ENCODE data around the gene ARMH4.

- TF ChIP-seq, protein P1, sequence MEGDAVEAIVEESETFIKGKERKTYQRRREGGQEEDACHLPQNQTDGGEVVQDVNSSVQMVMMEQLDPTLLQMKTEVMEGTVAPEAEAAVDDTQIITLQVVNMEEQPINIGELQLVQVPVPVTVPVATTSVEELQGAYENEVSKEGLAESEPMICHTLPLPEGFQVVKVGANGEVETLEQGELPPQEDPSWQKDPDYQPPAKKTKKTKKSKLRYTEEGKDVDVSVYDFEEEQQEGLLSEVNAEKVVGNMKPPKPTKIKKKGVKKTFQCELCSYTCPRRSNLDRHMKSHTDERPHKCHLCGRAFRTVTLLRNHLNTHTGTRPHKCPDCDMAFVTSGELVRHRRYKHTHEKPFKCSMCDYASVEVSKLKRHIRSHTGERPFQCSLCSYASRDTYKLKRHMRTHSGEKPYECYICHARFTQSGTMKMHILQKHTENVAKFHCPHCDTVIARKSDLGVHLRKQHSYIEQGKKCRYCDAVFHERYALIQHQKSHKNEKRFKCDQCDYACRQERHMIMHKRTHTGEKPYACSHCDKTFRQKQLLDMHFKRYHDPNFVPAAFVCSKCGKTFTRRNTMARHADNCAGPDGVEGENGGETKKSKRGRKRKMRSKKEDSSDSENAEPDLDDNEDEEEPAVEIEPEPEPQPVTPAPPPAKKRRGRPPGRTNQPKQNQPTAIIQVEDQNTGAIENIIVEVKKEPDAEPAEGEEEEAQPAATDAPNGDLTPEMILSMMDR (IDR thresholded peaks at IDR 0.05) = no peak
- no peak for TF ChIP-seq EZH2 (IDR thresholded peaks at IDR 0.05; ENCODE audit: borderline replicate concordance, insufficient read depth, low read depth, low read length, poor library complexity, severe bottlenecking)
Measured at GRCh38 chr14:58128416-58128815, 23.6 kb downstream of the ARMH4 start.

Measured in B cell (primary cell).